ENCODE measurements around the gene AGPS. TPM values are rescaled to one million over a fixed set of nuclear protein-coding genes. Genes with fewer than 3 reads are reported as not detected.

AGPS gene
- total and polyA plus RNA-seq, 9 of the 15 experiments (the other 6 are each of a cell fraction or from before 2014, with no cell fraction given) = 15.5 to 211 (median 63.1) TPM

- 0 out of 2 replicates have a peak, but pooled peaks have one; percentile 8 for TF ChIP-seq MAFK (IDR thresholded peaks at IDR 0.05; ENCODE audit: low read length)
- no peak for TF ChIP-seq ZNF696 (CRISPR knock-in tag; conservative IDR thresholded peaks at IDR 0.05)
- no peak for TF ChIP-seq CGGBP1 (CRISPR knock-in tag; IDR thresholded peaks at IDR 0.05)
- TF ChIP-seq TEAD1 (CRISPR knock-in tag; IDR thresholded peaks at IDR 0.05) = peak in 1 of 2 experiments; percentile 7; a peak in 1 of 4 replicates
- no peak for TF ChIP-seq TSC22D4 (tag; IDR thresholded peaks at IDR 0.05)
- no peak for TF ChIP-seq SIN3A (IDR thresholded peaks at IDR 0.05; ENCODE audit: borderline replicate concordance in 2 of 2, control insufficient read depth in 1 of 2, low read depth in 2 of 2, low read length in 2 of 2)
- no peak for TF ChIP-seq CCNT2 (IDR thresholded peaks at IDR 0.05; ENCODE audit: borderline replicate concordance, extremely low read depth, insufficient read length, low read depth, low read length)
- TF ChIP-seq UBTF (IDR thresholded peaks at IDR 0.05; ENCODE audit: borderline replicate concordance in 1 of 2, low read depth in 2 of 2, low read length in 2 of 2) = 0 out of 4 replicates have a peak, but pooled peaks of 1 of the 2 experiments have one; percentile 11
- no peak for TF ChIP-seq POLR2G (IDR thresholded peaks at IDR 0.05; ENCODE audit: low read depth, low read length)
Observed at GRCh38 chr2:177393203-177393755, 706 bp downstream of the AGPS start (continued).
